H1 (cell line): ENCODE data around the gene TRPM6. TPM values are rescaled to one million over a fixed set of nuclear protein-coding genes. Genes with fewer than 3 reads are reported as not detected.

Source experiments
- CTCF ChIA-PET: fragments of 300-600 bp; sonication (Branson Sonifier 250); formaldehyde crosslinking; loops from one replicate; lab custom pipeline; 2021; ENCODE audit not compliant: partially characterized antibody; lab: Charles Lee
- POLR2A ChIA-PET: fragments of 300-600 bp; sonication (Branson Sonifier 250); formaldehyde crosslinking; loops from one replicate; lab custom pipeline; 2021; ENCODE audit warnings: inconsistent platforms; ENCODE audit not compliant: partially characterized antibody; lab: Charles Lee
- DNase-seq, 2 experiments: peaks; one replicate each; pipeline versions ENCODE4 v3.0.0 to v3.0.0-alpha.2; 2010 to 2022; ENCODE audit warnings: low spot score in 2 of 2, low read depth in 1 of 2, mixed read lengths in 1 of 2
- FAIRE-seq: peaks from 2 replicates; lab custom pipeline; 2011; peaks lifted over from hg19 to GRCh38; lab: Jason Lieb, UNC
- H2AFZ ChIP-seq: 2 replicates; pipeline ENCODE4 v1.8.1; 2012; ENCODE audit warnings: low read length, inconsistent platforms
- H2AK5ac ChIP-seq: 2 replicates; pipeline ENCODE4 v1.6.1; 2013; ENCODE audit warnings: low read depth, low read length
- H2BK120ac ChIP-seq: replicated peaks from 2 replicates; pipeline ENCODE3; 2013; ENCODE audit warnings: low read depth, low read length, inconsistent platforms
- H2BK12ac ChIP-seq: 2 replicates; pipeline ENCODE4 v1.6.1; 2013; ENCODE audit warnings: low read depth, low read length
- H2BK15ac ChIP-seq: 2 replicates; pipeline ENCODE4 v1.6.1; 2013; ENCODE audit warnings: low read length
- H2BK20ac ChIP-seq: 2 replicates; pipeline ENCODE4 v1.6.1; 2013; ENCODE audit warnings: low read length
- H2BK5ac ChIP-seq: 2 replicates; pipeline ENCODE4 v1.6.1; 2013; ENCODE audit warnings: low read depth, low read length
- H3K14ac ChIP-seq: 2 replicates; pipeline ENCODE4 v1.6.1; 2013; ENCODE audit warnings: inconsistent platforms; ENCODE audit not compliant: insufficient read length
- H3K18ac ChIP-seq: 2 replicates; pipeline ENCODE4 v1.6.1; 2013; ENCODE audit warnings: low read length; ENCODE audit errors: extremely low read depth
- H3K23ac ChIP-seq: 2 replicates; pipeline ENCODE4 v1.6.1; 2013; ENCODE audit warnings: inconsistent platforms; ENCODE audit not compliant: insufficient read length
- H3K23me2 ChIP-seq: 2 replicates; pipeline ENCODE4 v1.6.1; 2013; ENCODE audit warnings: low read depth, low read length
- H3K27ac ChIP-seq: 2 replicates; pipeline ENCODE4 v1.6.1; 2011; ENCODE audit warnings: low read depth, low read length, inconsistent platforms
- H3K27me3 ChIP-seq, 4 experiments: replicated peaks in 1 of 4; 1 replicate in 1 of 4; 2 replicates in 3 of 4; pipeline versions ENCODE4 v1.6.1 to v1.8.1; 2011 to 2013; ENCODE audit warnings: low read length in 3 of 4, mild to moderate bottlenecking in 3 of 4, inconsistent platforms in 2 of 4, mixed read lengths in 2 of 4, moderate library complexity in 1 of 4; ENCODE audit not compliant: control insufficient read depth in 3 of 4, insufficient read depth in 3 of 4; ENCODE audit errors: extremely low read depth in 1 of 4
- H3K36me3 ChIP-seq, 4 experiments: 2 replicates each; pipeline versions ENCODE4 v1.6.1 to v1.8.1; 2011 to 2013; ENCODE audit warnings: mild to moderate bottlenecking in 4 of 4, low read length in 3 of 4, moderate library complexity in 2 of 4, control low read depth in 1 of 4, inconsistent platforms in 1 of 4; ENCODE audit not compliant: insufficient read depth in 4 of 4, control insufficient read depth in 2 of 4
- H3K4ac ChIP-seq: replicated peaks from 2 replicates; pipeline ENCODE3; 2013; ENCODE audit warnings: low read length, low read depth, mixed read lengths, inconsistent platforms; ENCODE audit not compliant: insufficient read length
- H3K4me1 ChIP-seq, 4 experiments: replicated peaks in 1 of 4; 1 replicate in 1 of 4; 2 replicates in 3 of 4; pipeline versions ENCODE4 v1.6.1 to v1.8.1; 2011 to 2013; ENCODE audit warnings: low read length in 3 of 4, inconsistent platforms in 2 of 4, mixed read lengths in 1 of 4; ENCODE audit not compliant: insufficient read depth in 4 of 4, control insufficient read depth in 3 of 4
- H3K4me2 ChIP-seq, 2 experiments: 2 replicates each; pipeline versions ENCODE4 v1.6.1 to v1.8.1; 2011 to 2013; ENCODE audit warnings: low read depth in 2 of 2, low read length in 2 of 2, control low read depth in 1 of 2, inconsistent platforms in 1 of 2, mild to moderate bottlenecking in 1 of 2; ENCODE audit not compliant: insufficient read depth in 1 of 2
- H3K4me3 ChIP-seq, 4 experiments: fragments of 200-600, 300-600 bp in 1 of 4; sonication (generic), shearing (Covaris generic), sonication (Bioruptor Twin) in 1 of 4; 2 replicates each; pipeline versions ENCODE4 v1.5.1 to v1.8.1; 2011 to 2016; ENCODE audit warnings: low read length in 4 of 4, low read depth in 3 of 4, control low read depth in 2 of 4, inconsistent platforms in 2 of 4, mild to moderate bottlenecking in 2 of 4, mixed read lengths in 1 of 4, moderate library complexity in 1 of 4; ENCODE audit not compliant: insufficient read depth in 2 of 4; ENCODE audit errors: extremely low read depth in 1 of 4
- H3K56ac ChIP-seq: replicated peaks from 2 replicates; pipeline ENCODE3; 2013; ENCODE audit warnings: low read depth, mild to moderate bottlenecking, mixed read lengths, low read length, inconsistent platforms; ENCODE audit not compliant: insufficient read length
- H3K79me1 ChIP-seq: 2 replicates; pipeline ENCODE4 v1.6.1; 2013; ENCODE audit warnings: low read depth, low read length, control low read depth
- H3K79me2 ChIP-seq, 2 experiments: 2 replicates each; pipeline versions ENCODE4 v1.6.1 to v1.8.1; 2012 to 2013; ENCODE audit warnings: low read length in 2 of 2, mild to moderate bottlenecking in 2 of 2, inconsistent platforms in 1 of 2; ENCODE audit not compliant: insufficient read depth in 2 of 2, control insufficient read depth in 1 of 2
- H3K9ac ChIP-seq, 4 experiments: replicated peaks in 1 of 4; 1 replicate in 1 of 4; 2 replicates in 3 of 4; pipeline versions ENCODE4 v1.6.1 to v1.8.1; 2011 to 2013; ENCODE audit warnings: low read depth in 3 of 4, low read length in 3 of 4, control low read depth in 2 of 4, mild to moderate bottlenecking in 2 of 4, moderate library complexity in 2 of 4, inconsistent platforms in 1 of 4; ENCODE audit errors: extremely low read depth in 1 of 4
- H3K9me3 ChIP-seq, 2 experiments: 2 replicates each; pipeline versions ENCODE4 v1.6.1 to v1.8.1; 2012 to 2013; ENCODE audit warnings: mild to moderate bottlenecking in 2 of 2, moderate library complexity in 2 of 2, control low read depth in 1 of 2, inconsistent platforms in 1 of 2, low read depth in 1 of 2, low read length in 1 of 2, mixed read lengths in 1 of 2; ENCODE audit not compliant: insufficient read depth in 2 of 2
- H4K20me1 ChIP-seq, 2 experiments: replicated peaks in 1 of 2; 2 replicates each; pipeline versions ENCODE3 to v1.8.1; 2011 to 2013; ENCODE audit warnings: inconsistent platforms in 2 of 2, low read length in 2 of 2, mild to moderate bottlenecking in 1 of 2; ENCODE audit not compliant: insufficient read depth in 2 of 2, control insufficient read depth in 1 of 2
- H4K5ac ChIP-seq: 2 replicates; pipeline ENCODE4 v1.6.1; 2013; ENCODE audit warnings: low read length, low read depth, mixed read lengths, inconsistent platforms; ENCODE audit not compliant: insufficient read length
- H4K8ac ChIP-seq: 2 replicates; pipeline ENCODE4 v1.8.0; 2013; ENCODE audit warnings: mild to moderate bottlenecking, moderate library complexity, low read length, inconsistent platforms; ENCODE audit not compliant: insufficient read depth; ENCODE audit errors: extremely low read depth
- H4K91ac ChIP-seq: replicated peaks from 2 replicates; pipeline ENCODE3; 2013; ENCODE audit warnings: low read length, mixed read lengths, inconsistent platforms; ENCODE audit not compliant: insufficient read length
- CTBP2 ChIP-seq: IDR thresholded peaks from 2 replicates; pipeline ENCODE4 v1.7.0; 2011; ENCODE audit warnings: borderline replicate concordance, mild to moderate bottlenecking, moderate library complexity, mixed read lengths, low read length; ENCODE audit not compliant: insufficient read depth, insufficient read length
- EP300 ChIP-seq, 2 experiments: IDR thresholded peaks; 1 replicate in 1 of 2; 2 replicates in 1 of 2; pipeline ENCODE4 v1.6.1; 2011 to 2012; ENCODE audit warnings: low read depth in 2 of 2, low read length in 2 of 2, mild to moderate bottlenecking in 2 of 2, borderline replicate concordance in 1 of 2, inconsistent platforms in 1 of 2, moderate library complexity in 1 of 2
- JUN ChIP-seq: IDR thresholded peaks from 2 replicates; pipeline ENCODE4 v1.6.1; 2011; ENCODE audit warnings: low read depth, mild to moderate bottlenecking, improper control_type of control experiment, low read length
- POLR2AphosphoS5 ChIP-seq: IDR thresholded peaks from 2 replicates; pipeline ENCODE4 v1.6.1; 2011; ENCODE audit warnings: low read depth, low read length
- RAD21 ChIP-seq, 2 experiments: IDR thresholded peaks in 1 of 2; conservative IDR thresholded peaks in 1 of 2; 2 replicates each; pipeline ENCODE4 v1.6.1; 2011; ENCODE audit warnings: low read depth in 2 of 2, low read length in 2 of 2, improper control_type of control experiment in 1 of 2, inconsistent platforms in 1 of 2, mild to moderate bottlenecking in 1 of 2, moderate library complexity in 1 of 2
- RNF2 ChIP-seq: fragments of 200-900, 300-1000 bp; sonication (generic); IDR thresholded peaks from 2 replicates; pipeline ENCODE4 v1.7.1; 2016; ENCODE audit warnings: borderline replicate concordance, low read depth, mild to moderate bottlenecking, antibody characterized with exemption, low read length; ENCODE audit not compliant: poor library complexity, severe bottlenecking; ENCODE audit errors: missing control alignments
- SIX5 ChIP-seq: IDR thresholded peaks from 2 replicates; pipeline ENCODE4 v1.6.1; 2011; ENCODE audit warnings: mild to moderate bottlenecking, low read depth, low read length
- SP1 ChIP-seq: IDR thresholded peaks from 2 replicates; pipeline ENCODE4 v1.6.1; 2011; ENCODE audit warnings: low read depth, low read length
- TAF7 ChIP-seq: optimal IDR thresholded peaks from 2 replicates; pipeline ENCODE3; 2011; ENCODE audit warnings: low read depth, mild to moderate bottlenecking, inconsistent platforms, low read length, moderate library complexity, borderline replicate concordance
- TEAD4 ChIP-seq: IDR thresholded peaks from 2 replicates; pipeline ENCODE4 v1.6.1; 2012; ENCODE audit warnings: low read depth, low read length, inconsistent platforms, mixed read lengths
- USF2 ChIP-seq: IDR thresholded peaks from 2 replicates; pipeline ENCODE4 v1.6.1; 2011; ENCODE audit warnings: low read length, improper control_type of control experiment
- YY1 ChIP-seq: IDR thresholded peaks from 2 replicates; pipeline ENCODE4 v1.6.1; 2011; ENCODE audit warnings: low read depth, mild to moderate bottlenecking, low read length
- WGBS, 2 experiments: shearing (Covaris generic) in 1 of 2; methylation state at CpG; one replicate each; pipeline versions ENCODE4 v1.1.6 to v1.1.7; 2013 to 2015; ENCODE audit warnings: low lambda C conversion rate in 2 of 2, mixed read lengths in 2 of 2, inconsistent platforms in 1 of 2, low coverage in 1 of 2, missing lambda C conversion rate in 1 of 2; ENCODE audit not compliant: insufficient replicate concordance in 2 of 2, insufficient coverage in 1 of 2, insufficient read length in 1 of 2; ENCODE audit errors: extremely low coverage in 1 of 2, missing lambda C conversion rate in 1 of 2; 5-methylcytosine and 5-hydroxymethylcytosine counted together
- polyA plus RNA-seq, 7 experiments: library from polyadenylated mRNA; depleted of rRNA in 3 of 7; stranded (reverse) in 5 of 7; unstranded in 2 of 7; fragments of >200 nt in 5 of 7; fragments of 200-250 nt in 2 of 7; gene quantifications; 1 replicate in 5 of 7; 2 replicates in 1 of 7; 4 replicates in 1 of 7; pipeline versions ENCODE4 v1.2.1 to v1.2.3, GENCODE V29; 2011 to 2013; ENCODE audit warnings: missing spikeins in 2 of 7, mixed read lengths in 2 of 7
- total RNA-seq: library from RNA; stranded (reverse); fragmentation: NEBNext Ultra II Directional; extraction: Animal tissue kit (Norgen Biotek cat#: 25700); gene quantifications from 2 replicates; pipeline ENCODE4 v1.2.1, GENCODE V29; 2021

TRPM6 gene
- total and polyA plus RNA-seq, 2 of the 8 experiments (the other 6 are each of a cell fraction or from before 2014, with no cell fraction given), result 0.45 to 1.5 TPM

GRCh38 chr9:74683322-74683721, 204.4 kb downstream of the TRPM6 start:
- Histone ChIP-seq H3K18ac (no peak overlapping the region), H3K4me1 (no peaks in the 10 kb centered on the region), H3K56ac (no peak overlapping the region), H3K36me3 (no peaks in the 10 kb centered on the region), H3K9me3 (no peaks in the 10 kb centered on the region), H2BK20ac (no peak overlapping the region), H2BK120ac (no peak overlapping the region), H3K79me2 (no peaks in the 10 kb centered on the region), H3K79me1 (no peaks in the 10 kb centered on the region), H3K14ac (no peak overlapping the region), H3K4me2 (no peak overlapping the region), H3K9ac (no peak overlapping the region), H2BK5ac (no peak overlapping the region), H4K5ac (no peak overlapping the region), H3K27ac (no peak overlapping the region), H4K8ac (no peak overlapping the region), H2BK15ac (no peak overlapping the region), H3K4me3 (no peak overlapping the region), H2AK5ac (no peak overlapping the region), H2BK12ac (no peak overlapping the region), H4K20me1 (no peaks in the 10 kb centered on the region), H3K23me2 (no peaks in the 10 kb centered on the region; the same call in 1 of the 2 replicates), H3K23ac (no peak overlapping the region)
- DNase-seq (no peak), FAIRE-seq (no peak)
- CTCF ChIA-PET, result interaction anchor here (2.3 kb wide), 1 partner anchor 13 kb away, joined by 10 read pairs; no protein-coding TSS in a partner anchor
- 95% methylated on average over 4 of the region's 4 CpGs; no CpG with 5 or more reads in 1 of the 2 experiments for WGBS, 2 experiments
- POLR2A ChIA-PET, result no interaction called here
- TF ChIP-seq SIX5 (no peak), YY1 (no peak), POLR2AphosphoS5 (no peak), RNF2 (no peak), CTBP2 (no peak), RAD21 (IDR thresholded peaks at IDR 0.05 in 1 of 2, conservative IDR thresholded peaks at IDR 0.05 in 1 of 2; ENCODE audit: low read depth in 2 of 2, low read length in 2 of 2) (no peak), TEAD4 (no peak), SP1 (no peak), TAF7 (no peak), EP300 (IDR thresholded peaks at IDR 0.05; ENCODE audit: borderline replicate concordance in 1 of 2, low read depth in 2 of 2, low read length in 2 of 2) (no peak), USF2 (no peak), JUN (no peak)
- TF ChIP-seq, all 59 proteins: peak for 0
- no peak overlapping the region for H4K91ac ChIP-seq
- H3K27me3 ChIP-seq, result no peaks in the 10 kb centered on the region
- H3K4ac ChIP-seq, result no peak overlapping the region
- H2AFZ ChIP-seq, result no peak overlapping the region
